Heart right ventricle (tissue), 16 donors: Measurements from ENCODE around the gene MIR17HG. TPM values are rescaled to one million over a fixed set of nuclear protein-coding genes. Genes with fewer than 3 reads are reported as not detected.

Experiments
- ATAC-seq, 8 donors: fragments of 200-7000 bp; cut with Tn5 transposase; one replicate each; pipeline ENCODE4 v1.9.1; 2020; ENCODE audit warnings: mild to moderate bottlenecking in 8 of 8, moderate library complexity in 8 of 8, moderate number of reproducible peaks in 1 of 8
- DNase-seq, 2 donors: peaks; one replicate each; pipeline ENCODE4 v3.0.0-alpha.2; 2020
- H3K27ac ChIP-seq, 10 donors: fragments of 200-600 bp; sonication (generic) in 2 of 10; one replicate each; pipeline versions ENCODE4 v1.5.0 to v1.8.0; 2020 to 2022; ENCODE audit warnings: mild to moderate bottlenecking in 3 of 10
- H3K27me3 ChIP-seq, 7 donors: fragments of 200-600 bp; one replicate each; pipeline ENCODE4 v1.8.0; 2021 to 2022; ENCODE audit warnings: mild to moderate bottlenecking in 2 of 7
- H3K36me3 ChIP-seq, 9 donors: fragments of 200-600 bp; sonication (generic) in 1 of 9; one replicate each; pipeline versions ENCODE4 v1.5.0 to v1.8.0; 2020 to 2022; ENCODE audit warnings: mild to moderate bottlenecking in 2 of 9
- H3K4me1 ChIP-seq, 9 donors: fragments of 200-600 bp; sonication (generic) in 1 of 9; one replicate each; pipeline versions ENCODE4 v1.5.0 to v1.8.0; 2020 to 2022; ENCODE audit warnings: mild to moderate bottlenecking in 4 of 9
- H3K4me3 ChIP-seq, 10 donors: fragments of 200-600 bp; sonication (generic) in 2 of 10; one replicate each; pipeline versions ENCODE4 v1.5.0 to v1.8.0; 2020 to 2022; ENCODE audit warnings: mild to moderate bottlenecking in 7 of 10, moderate library complexity in 2 of 10
- H3K9me3 ChIP-seq, 11 donors: fragments of 200-600 bp in 10 of 11; sonication (generic) in 2 of 11; one replicate each; pipeline versions ENCODE4 v1.5.0 to v1.8.0; 2013 to 2022; ENCODE audit warnings: mild to moderate bottlenecking in 2 of 11, control low read depth in 1 of 11, moderate library complexity in 1 of 11
- WGBS, 2 donors: extraction: QIAGEN DNeasy Blood & Tissue Kit; methylation state at CpG; one replicate each; pipeline ENCODE4 v1.1.7; 2013; ENCODE audit warnings: inconsistent platforms in 1 of 2; 5-methylcytosine and 5-hydroxymethylcytosine counted together
- intact Hi-C, 10 donors: fragments of 100-400 bp; cut with DNase I; formaldehyde crosslinking; loops; one replicate each; pipeline versions ENCODE4 v1.11.1 to v1.14.2; 2022
- polyA plus RNA-seq, 2 donors: library from polyadenylated mRNA; stranded (reverse); fragments of 200-250 nt; gene quantifications; one replicate each; pipeline ENCODE4 v1.2.3, GENCODE V29; 2013
- total RNA-seq, 10 donors: library from RNA; stranded (reverse); fragmentation: NEBNext Ultra II Directional in 3 of 10; extraction: Animal tissue kit (Norgen Biotek cat#: 25700) in 3 of 10; gene quantifications; one replicate each; pipeline versions ENCODE4 v1.2.1 to v1.2.4, GENCODE V29; 2021 to 2023
- TF ChIP-seq, protein P1 (sequence below), 9 donors: fragments of 200-600 bp; sonication (generic) in 2 of 9; IDR thresholded peaks; one replicate each; pipeline versions ENCODE4 v1.5.0 to v1.8.0; 2021 to 2022; ENCODE audit warnings: antibody characterized with exemption in 9 of 9, mild to moderate bottlenecking in 5 of 9, moderate library complexity in 1 of 9
- donor health status: Arrhythmogenic right ventricular cardiomyopathy.
- donor health status: ischemic (EF 13 %, LVEDD 7.1; RV severe dilation, severe dysfunction).
- donor health status: healthy with polysubstance abuse.
- donor health status: DM: no; HTN: yes; CAD: no.
- donor health status: DM: no; HTN: no; CAD: no.
- donor health status: ischemic (EF 25% LVEDD 6.9; RV normal size, moderate dysfunction).
- donor health status: ischemic (EF 25% LVEDD 5.7; RV mildly dilated, moderate dysfunction).
- donor health status: healthy.
- donor health status: DM: yes; HTN: yes; CAD: no.
- donor health status: Ischemic cardiomyopathy.
- donor health status: ischemic (EF 35%, LVEDD 5.7; RV mildly dilated, moderate dysfunction).
- donor health status: nonischemic (EF 11% LVEDD 7.7; RV severe dilation, severe dysfunction).
- donor health status: DM: yes; HTN: yes; CAD: no.
- donor health status: PGD.
- donor health status: ischemic (EF 29% LVEDD 5.4; RV normal size, mild dysfunction).
- donor health status: nonischemic (EF 23%, LVEDD 6.1; RV moderate dilation, normal function).

The MIR17HG gene
- total and polyA plus RNA-seq, 12 donors, result 0.41 to 5.0 (median 1.1) TPM

DNA sequence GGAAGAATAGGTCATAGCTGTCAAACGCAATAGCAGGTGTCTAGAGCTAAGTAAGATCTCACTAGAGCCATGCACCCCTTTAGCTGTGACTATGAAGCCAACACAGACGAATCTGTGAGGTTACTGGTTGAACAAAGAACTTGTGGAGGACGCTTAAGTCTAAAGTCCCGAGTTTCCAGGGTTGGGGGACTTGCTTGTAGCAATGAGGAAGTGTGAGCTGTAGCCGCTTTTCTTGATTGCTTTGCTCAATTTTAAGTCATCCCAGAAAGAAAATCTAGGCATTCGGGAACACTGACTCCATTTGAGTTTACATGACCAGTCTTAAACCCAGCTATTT, 52.5 kb downstream of the MIR17HG start:
- no peak overlapping the region for H3K27ac ChIP-seq
- peaks cover 3 to 71% (median 49%) of the 10 kb centered on the region in 7 donors for H3K27me3 ChIP-seq
- H3K4me3 ChIP-seq, result no peak overlapping the region
- WGBS, 2 donors, result 58 to 71% methylated on average over 6 of the region's 6 CpGs
- TF ChIP-seq, protein P1, sequence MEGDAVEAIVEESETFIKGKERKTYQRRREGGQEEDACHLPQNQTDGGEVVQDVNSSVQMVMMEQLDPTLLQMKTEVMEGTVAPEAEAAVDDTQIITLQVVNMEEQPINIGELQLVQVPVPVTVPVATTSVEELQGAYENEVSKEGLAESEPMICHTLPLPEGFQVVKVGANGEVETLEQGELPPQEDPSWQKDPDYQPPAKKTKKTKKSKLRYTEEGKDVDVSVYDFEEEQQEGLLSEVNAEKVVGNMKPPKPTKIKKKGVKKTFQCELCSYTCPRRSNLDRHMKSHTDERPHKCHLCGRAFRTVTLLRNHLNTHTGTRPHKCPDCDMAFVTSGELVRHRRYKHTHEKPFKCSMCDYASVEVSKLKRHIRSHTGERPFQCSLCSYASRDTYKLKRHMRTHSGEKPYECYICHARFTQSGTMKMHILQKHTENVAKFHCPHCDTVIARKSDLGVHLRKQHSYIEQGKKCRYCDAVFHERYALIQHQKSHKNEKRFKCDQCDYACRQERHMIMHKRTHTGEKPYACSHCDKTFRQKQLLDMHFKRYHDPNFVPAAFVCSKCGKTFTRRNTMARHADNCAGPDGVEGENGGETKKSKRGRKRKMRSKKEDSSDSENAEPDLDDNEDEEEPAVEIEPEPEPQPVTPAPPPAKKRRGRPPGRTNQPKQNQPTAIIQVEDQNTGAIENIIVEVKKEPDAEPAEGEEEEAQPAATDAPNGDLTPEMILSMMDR (IDR thresholded peaks at IDR 0.05), result no peak
- peaks cover 2 to 18% (median 8%) of the 10 kb centered on the region in 9 donors for H3K4me1 ChIP-seq
- intact Hi-C loops, result no loop called here
- no peak for ATAC-seq
- DNase-seq, result no peak
- H3K36me3 ChIP-seq, result no peaks in the 10 kb centered on the region
- no peaks in the 10 kb centered on the region for H3K9me3 ChIP-seq

DNA sequence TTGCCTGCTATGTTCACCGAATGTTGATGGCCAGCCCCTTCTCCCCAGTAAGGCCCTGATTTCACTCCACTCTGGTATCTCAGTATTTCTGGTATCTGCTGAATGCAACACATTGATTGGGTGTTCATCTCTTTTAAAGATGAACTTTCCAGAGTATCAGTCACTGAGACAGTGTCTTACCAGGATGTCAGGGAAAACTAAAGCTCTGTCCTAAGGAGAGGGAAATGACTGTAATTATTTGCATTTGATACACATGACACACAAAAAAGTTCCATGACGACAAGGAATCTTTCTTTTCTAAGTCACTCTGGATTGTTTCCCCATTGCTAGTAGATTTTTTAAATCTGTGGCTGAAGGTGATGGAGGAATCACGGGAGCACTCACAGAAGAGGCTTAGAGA, 53.2 kb downstream of the MIR17HG start:
- intact Hi-C loops, result no loop called here
- WGBS, 2 donors, result 72 to 79% methylated on average over 3 of the region's 3 CpGs
- no peaks in the 10 kb centered on the region for H3K9me3 ChIP-seq
- H3K27ac ChIP-seq, result no peak overlapping the region
- H3K36me3 ChIP-seq, result no peaks in the 10 kb centered on the region
- peaks cover 2 to 18% (median 8%) of the 10 kb centered on the region in 9 donors for H3K4me1 ChIP-seq
- DNase-seq (no peak), ATAC-seq (no peak)
- H3K4me3 ChIP-seq, result no peak overlapping the region
- TF ChIP-seq, protein P1 (IDR thresholded peaks at IDR 0.05), result no peak
- H3K27me3 ChIP-seq, result peaks cover 3 to 64% (median 43%) of the 10 kb centered on the region in 7 donors

DNA sequence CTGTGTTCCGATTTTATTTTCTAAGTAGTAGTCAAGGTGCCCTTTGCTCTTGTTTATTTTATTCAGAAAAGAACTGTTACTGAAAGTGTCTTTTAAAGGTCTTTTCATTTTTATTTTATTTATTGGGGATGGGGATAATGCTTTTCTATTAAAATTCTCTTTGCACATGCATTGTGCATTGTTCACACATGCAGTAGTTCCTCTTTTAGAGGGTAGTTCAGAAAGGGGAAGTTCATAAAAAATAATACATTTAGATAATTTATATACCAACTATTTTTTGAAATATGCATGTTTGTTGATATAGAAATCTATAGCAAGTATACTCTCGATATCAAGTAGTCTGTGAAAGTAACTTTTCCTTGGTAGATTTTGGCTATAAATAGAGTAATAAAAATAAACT, 54.4 kb downstream of the MIR17HG start:
- WGBS, 2 donors, result 62 to 76% methylated on average over 2 of the region's 2 CpGs
- Histone ChIP-seq H3K27ac (no peak overlapping the region), H3K4me1 (peaks cover 2 to 18% (median 8%) of the 10 kb centered on the region in 9 donors), H3K4me3 (no peak overlapping the region), H3K9me3 (no peaks in the 10 kb centered on the region), H3K36me3 (no peaks in the 10 kb centered on the region), H3K27me3 (peaks cover 3 to 52% (median 34%) of the 10 kb centered on the region in 7 donors)
- no peak for ATAC-seq
- TF ChIP-seq, protein P1 (IDR thresholded peaks at IDR 0.05), result no peak
- intact Hi-C loops, result no loop called here
- DNase-seq, result no peak

Other genes with a start within 250 kb of the MIR17HG start
- gene GPC5, start 50.9 kb downstream of the MIR17HG start, total RNA-seq, result 1 to 10 TPM in 2 of 10 donors, under 1 TPM in 8; 0.09 to 3.5 (median 0.77) TPM
- under 1 TPM in 1 of 2 donors, not detected in 1; 0.01 TPM for gene GPC5, start 50.9 kb downstream of the MIR17HG start, polyA plus RNA-seq